Activated CD8-positive, alpha-beta memory T cell treated with anti-CD3 and anti-CD28 coated beads for 24 hours (primary cell): ENCODE results near the gene AKAP13.
A peak's percentile ranks its signal among the peaks of the same experiment; 100 is the strongest.
"Not testable (repeated sequence)": the region's sequence is repeated elsewhere in the genome, so short reads cannot be mapped to it uniquely, and the experiment has no call there.

Experiments
- DNase-seq: peaks from one replicate; pipeline ENCODE4 v3.0.0-alpha.2; 2020

Gene AKAP13

GRCh38 chr15:85581495-85581894, 201.1 kb downstream of the AKAP13 start:
- peak; percentile 67 for DNase-seq

- peak; percentile 77 for DNase-seq
These were observed 202.0 kb downstream of the AKAP13 start for GRCh38 chr15:85582131-85583079.

GRCh38 chr15:85583442-85583841, 203.0 kb downstream of the AKAP13 start:
- DNase-seq, result no peak

GRCh38 chr15:85583923-85584390, 203.6 kb downstream of the AKAP13 start:
- no peak for DNase-seq

- DNase-seq, result no peak
These were observed 204.5 kb downstream of the AKAP13 start for GRCh38 chr15:85584872-85585271.

GRCh38 chr15:85586196-85586595, 205.8 kb downstream of the AKAP13 start:
- DNase-seq, result not testable (repeated sequence)

GRCh38 chr15:85587707-85588411, 207.5 kb downstream of the AKAP13 start:
- DNase-seq, result no peak

- DNase-seq, result no peak
These were observed 208.3 kb downstream of the AKAP13 start for GRCh38 chr15:85588677-85589076.

- no peak for DNase-seq
These were observed 209.4 kb downstream of the AKAP13 start for GRCh38 chr15:85589851-85590250.

GRCh38 chr15:85591622-85592021, 211.2 kb downstream of the AKAP13 start:
- no peak for DNase-seq

GRCh38 chr15:85592148-85592547, 211.7 kb downstream of the AKAP13 start:
- DNase-seq, result no peak

GRCh38 chr15:85593809-85594445, 213.5 kb downstream of the AKAP13 start:
- DNase-seq, result no peak

- DNase-seq, result no peak
These were observed 215.6 kb downstream of the AKAP13 start for GRCh38 chr15:85595804-85596536.

- no peak for DNase-seq
These were observed 216.9 kb downstream of the AKAP13 start for GRCh38 chr15:85597155-85597815.

GRCh38 chr15:85598219-85598618, 217.8 kb downstream of the AKAP13 start:
- DNase-seq, result no peak

- no peak for DNase-seq
These were observed 218.5 kb downstream of the AKAP13 start for GRCh38 chr15:85598718-85599398.

GRCh38 chr15:85600001-85600400, 219.6 kb downstream of the AKAP13 start:
- DNase-seq, result no peak

GRCh38 chr15:85603160-85603559, 222.8 kb downstream of the AKAP13 start:
- DNase-seq, result no peak

- no peak for DNase-seq
These were observed 223.3 kb downstream of the AKAP13 start for GRCh38 chr15:85603703-85604102.

GRCh38 chr15:85604194-85604593, 223.8 kb downstream of the AKAP13 start:
- DNase-seq, result no peak

- DNase-seq, result no peak
These were observed 226.3 kb downstream of the AKAP13 start for GRCh38 chr15:85606738-85607137.
